Measurements from ENCODE around the gene OTUD7B. TPM values are rescaled to one million over a fixed set of nuclear protein-coding genes. Genes with fewer than 3 reads are reported as not detected.

Gene OTUD7B
- total and polyA plus RNA-seq, 2 of the 8 experiments (the other 6 are each of a cell fraction or from before 2014, with no cell fraction given), result 4.2 to 21.5 TPM

DNA sequence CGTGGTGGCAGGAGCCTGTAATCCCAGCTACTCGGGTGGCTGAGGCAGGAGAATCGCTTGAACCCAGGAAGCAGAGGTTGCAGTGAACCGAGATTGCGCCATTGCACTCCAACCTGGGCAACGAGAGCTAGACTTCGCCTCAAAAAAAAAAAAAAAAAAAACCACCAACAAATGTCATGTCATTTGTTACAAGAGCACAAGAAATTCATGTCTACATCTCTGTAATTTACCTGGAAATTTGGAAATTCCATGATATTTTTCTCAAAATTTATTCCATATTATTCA lies 40.5 kb upstream of the OTUD7B start:
- no peaks in the 10 kb centered on the region for H4K20me1 ChIP-seq (replicated peaks in 1 of 2; ENCODE audit: control insufficient read depth in 1 of 2, insufficient read depth in 2 of 2, low read length in 2 of 2)
- no peak overlapping the region for H4K91ac ChIP-seq (replicated peaks; ENCODE audit: insufficient read length, low read length)
- no peaks in the 10 kb centered on the region for H3K79me2 ChIP-seq (ENCODE audit: control insufficient read depth in 1 of 2, insufficient read depth in 2 of 2, low read length in 2 of 2)
- no peak overlapping the region for H3K4me3 ChIP-seq (ENCODE audit: extremely low read depth in 1 of 4, insufficient read depth in 2 of 4, low read depth in 3 of 4, low read length in 4 of 4)
- H3K4me1 ChIP-seq (replicated peaks in 1 of 4; ENCODE audit: control insufficient read depth in 3 of 4, insufficient read depth in 4 of 4, low read length in 3 of 4), result no peaks in the 10 kb centered on the region
- no peak overlapping the region for H2BK12ac ChIP-seq (ENCODE audit: low read depth, low read length)
- DNase-seq (ENCODE audit: low read depth in 1 of 2, low spot score in 2 of 2) (no peak), FAIRE-seq (no peak)
- CTCF ChIA-PET (ENCODE audit: partially characterized antibody), result interaction anchor here (0.7 to 1.9 kb wide), 5 partner anchors 13 to 90 kb away, joined by 3 to 9 read pairs (median 4); no protein-coding TSS in a partner anchor
- H4K5ac ChIP-seq (ENCODE audit: insufficient read length, low read depth, low read length), result no peak overlapping the region
- POLR2A ChIA-PET (ENCODE audit: partially characterized antibody), result interaction anchor here (1.4 to 2.5 kb wide), 2 partner anchors 16 to 164 kb away, joined by 4 to 22 read pairs; partner anchors contain the start of gene VPS45
- no peak overlapping the region for H3K23ac ChIP-seq (ENCODE audit: insufficient read length)
- no peak overlapping the region for H3K27ac ChIP-seq (ENCODE audit: low read depth, low read length)
- H3K4me2 ChIP-seq (ENCODE audit: insufficient read depth in 1 of 2, low read depth in 2 of 2, low read length in 2 of 2), result no peak overlapping the region
- H3K9ac ChIP-seq (replicated peaks in 1 of 4; ENCODE audit: extremely low read depth in 1 of 4, low read depth in 3 of 4, low read length in 3 of 4), result no peak overlapping the region
- no peak overlapping the region for H2BK15ac ChIP-seq (ENCODE audit: low read length)
- H2BK5ac ChIP-seq (ENCODE audit: low read depth, low read length), result no peak overlapping the region
- no peak overlapping the region for H2AFZ ChIP-seq (ENCODE audit: low read length)
- H3K4ac ChIP-seq (replicated peaks; ENCODE audit: insufficient read length, low read depth, low read length), result no peak overlapping the region
- no peak overlapping the region for H3K18ac ChIP-seq (ENCODE audit: extremely low read depth, low read length)
- no peak overlapping the region for H3K14ac ChIP-seq (ENCODE audit: insufficient read length)
- no peaks in the 10 kb centered on the region for H3K79me1 ChIP-seq (ENCODE audit: low read depth, low read length)
- H2AK5ac ChIP-seq (ENCODE audit: low read depth, low read length), result no peak overlapping the region
- H3K36me3 ChIP-seq (ENCODE audit: control insufficient read depth in 2 of 4, insufficient read depth in 4 of 4, low read length in 3 of 4), result no peaks in the 10 kb centered on the region
- no peak overlapping the region for H2BK20ac ChIP-seq (ENCODE audit: low read length)
- H3K56ac ChIP-seq (replicated peaks; ENCODE audit: insufficient read length, low read depth, low read length), result no peak overlapping the region
- H4K8ac ChIP-seq (ENCODE audit: extremely low read depth, insufficient read depth, low read length), result no peak overlapping the region
- H3K9me3 ChIP-seq (ENCODE audit: insufficient read depth in 2 of 2, low read depth in 1 of 2, low read length in 1 of 2), result no peaks in the 10 kb centered on the region
- TF ChIP-seq CBX5 (IDR thresholded peaks at IDR 0.05; ENCODE audit: low read depth, low read length) (no peak), SP4 (IDR thresholded peaks at IDR 0.05; ENCODE audit: low read length) (no peak), TBP (IDR thresholded peaks at IDR 0.05; ENCODE audit: low read depth, low read length) (no peak), NANOG (IDR thresholded peaks at IDR 0.05; ENCODE audit: insufficient read depth, low read depth, low read length, poor library complexity, severe bottlenecking) (no peak), SP1 (IDR thresholded peaks at IDR 0.05; ENCODE audit: low read depth, low read length) (no peak), CBX8 (IDR thresholded peaks at IDR 0.05; ENCODE audit: borderline replicate concordance, low read depth, low read length) (no peak), ATF3 (IDR thresholded peaks at IDR 0.05; ENCODE audit: insufficient read depth, low read depth, low read length) (no peak), SAP30 (IDR thresholded peaks at IDR 0.05; ENCODE audit: insufficient read depth, insufficient replicate concordance, low read length) (no peak), CREB1 (IDR thresholded peaks at IDR 0.05) (no peak), HDAC2 (IDR thresholded peaks at IDR 0.05; ENCODE audit: borderline replicate concordance in 1 of 2, low read depth in 2 of 2, low read length in 2 of 2) (no peak), EP300 (IDR thresholded peaks at IDR 0.05; ENCODE audit: borderline replicate concordance in 1 of 2, low read depth in 2 of 2, low read length in 2 of 2) (no peak), CTBP2 (IDR thresholded peaks at IDR 0.05; ENCODE audit: borderline replicate concordance, insufficient read depth, insufficient read length, low read length) (no peak), JUN (IDR thresholded peaks at IDR 0.05; ENCODE audit: low read depth, low read length) (no peak)
- H2BK120ac ChIP-seq (replicated peaks; ENCODE audit: low read depth, low read length), result no peak overlapping the region
- no peaks in the 10 kb centered on the region for H3K27me3 ChIP-seq (replicated peaks in 1 of 4; ENCODE audit: control insufficient read depth in 3 of 4, extremely low read depth in 1 of 4, insufficient read depth in 3 of 4, low read length in 3 of 4)
- no peaks in the 10 kb centered on the region for H3K23me2 ChIP-seq (ENCODE audit: low read depth, low read length)
- 68% methylated on average over 6 of the region's 7 CpGs; no CpG with 5 or more reads in 1 of the 2 experiments for WGBS, 2 experiments (ENCODE audit: extremely low coverage in 1 of 2, insufficient coverage in 1 of 2, insufficient read length in 1 of 2, insufficient replicate concordance in 2 of 2, low coverage in 1 of 2, low lambda C conversion rate in 2 of 2, missing lambda C conversion rate in 1 of 2)

All from H1 (cell line).